SU-DHL-6 (cell line): ENCODE measurements around the gene SLC40A1.

Experiments
- H2AFZ ChIP-seq: fragments of 200-600 bp; sonication (generic); 2 replicates; pipeline ENCODE4 v1.6.1; 2014; ENCODE audit warnings: low read depth, mild to moderate bottlenecking, moderate library complexity, mixed read lengths, antibody characterized with exemption, low read length; ENCODE audit not compliant: severe bottlenecking
- H3F3A ChIP-seq: fragments of 200-600 bp; shearing (Covaris generic); 2 replicates; pipeline ENCODE4 v1.6.0; 2016; ENCODE audit warnings: antibody characterized with exemption, mild to moderate bottlenecking; ENCODE audit not compliant: insufficient read depth
- H3K27ac ChIP-seq: fragments of 200-600 bp; sonication (generic); 2 replicates; pipeline ENCODE4 v1.5.1; 2016; ENCODE audit warnings: low read depth, mild to moderate bottlenecking, low read length, moderate library complexity, mixed read lengths
- H3K27me3 ChIP-seq: fragments of 200-600 bp; sonication (generic), shearing (Covaris generic); 2 replicates; pipeline ENCODE4 v1.6.0; 2014; ENCODE audit warnings: mild to moderate bottlenecking, low read length
- H3K36me3 ChIP-seq: fragments of 200-600 bp; sonication (generic); 2 replicates; pipeline ENCODE4 v1.6.1; 2014; ENCODE audit warnings: mild to moderate bottlenecking, low read length, mixed read lengths
- H3K4me2 ChIP-seq: fragments of 300-600, 200-600 bp; shearing (Covaris generic), sonication (generic); 2 replicates; pipeline ENCODE4 v1.6.0; 2014; ENCODE audit warnings: low read length, low read depth, mild to moderate bottlenecking; ENCODE audit not compliant: poor library complexity, severe bottlenecking
- H3K4me3 ChIP-seq: fragments of 200-600 bp; sonication (generic); 2 replicates; pipeline ENCODE4 v1.5.1; 2014; ENCODE audit warnings: antibody characterized with exemption, low read length, mild to moderate bottlenecking, mixed read lengths; ENCODE audit not compliant: insufficient read depth, poor library complexity, severe bottlenecking
- H3K79me2 ChIP-seq: fragments of 200-600 bp; sonication (generic); 2 replicates; pipeline ENCODE4 v1.6.1; 2014; ENCODE audit warnings: mild to moderate bottlenecking, low read length, moderate library complexity; ENCODE audit not compliant: insufficient read depth
- H3K9ac ChIP-seq: fragments of 200-600 bp; sonication (generic); 2 replicates; pipeline ENCODE4 v1.7.0; 2014; ENCODE audit warnings: mild to moderate bottlenecking, low read length
- H3K9me2 ChIP-seq: fragments of 200-600 bp; sonication (generic); replicated peaks from 2 replicates; pipeline ENCODE4 v1.6.1; 2014; ENCODE audit warnings: low read length; ENCODE audit not compliant: insufficient read depth
- H3K9me3 ChIP-seq: fragments of 200-600 bp; sonication (generic); 2 replicates; pipeline ENCODE4 v1.6.1; 2014; ENCODE audit warnings: low read length, mixed read lengths; ENCODE audit not compliant: insufficient read depth
- H4K20me1 ChIP-seq: fragments of 200-600 bp; sonication (generic); 2 replicates; pipeline ENCODE4 v1.6.1; 2014; ENCODE audit warnings: low read depth, mild to moderate bottlenecking, antibody characterized with exemption, low read length, moderate library complexity, mixed read lengths
- CTCF ChIP-seq: fragments of 200-600 bp; sonication (generic); IDR thresholded peaks from one replicate; pipeline ENCODE4 v1.5.1; 2017; ENCODE audit warnings: antibody characterized with exemption, mild to moderate bottlenecking, low read length, moderate library complexity; ENCODE audit not compliant: insufficient read depth, poor library complexity, severe bottlenecking
- EZH2phosphoT487 ChIP-seq: fragments of 200-600 bp; sonication (generic), shearing (Covaris generic); conservative IDR thresholded peaks from 2 replicates; pipeline ENCODE4 v1.6.1; 2018; ENCODE audit warnings: mild to moderate bottlenecking, antibody characterized with exemption, low read length, moderate library complexity, mixed read lengths

Gene SLC40A1

GRCh38 chr2:189579585-189580186 lies 900 bp downstream of the SLC40A1 start:
- no peak overlapping the region for H3K4me3 ChIP-seq
- no peaks in the 10 kb centered on the region for H3F3A ChIP-seq
- 0 out of 2 replicates have a peak, but pooled peaks cover 2% of the 10 kb centered on the region for H3K27me3 ChIP-seq
- H3K9me3 ChIP-seq = no peaks in the 10 kb centered on the region
- no peaks in the 10 kb centered on the region for H3K36me3 ChIP-seq
- H3K4me2 ChIP-seq = no peak overlapping the region
- no peak overlapping the region for H3K9ac ChIP-seq
- H3K79me2 ChIP-seq = no peaks in the 10 kb centered on the region
- no peaks in the 10 kb centered on the region for H3K9me2 ChIP-seq
- TF ChIP-seq EZH2phosphoT487 (no peak), CTCF (no peak)
- H3K27ac ChIP-seq = no peak overlapping the region
- H4K20me1 ChIP-seq = no peaks in the 10 kb centered on the region
- H2AFZ ChIP-seq = no peak overlapping the region

GRCh38 chr2:189578272-189578950 lies 2.2 kb downstream of the SLC40A1 start:
- H3K36me3 ChIP-seq = no peaks in the 10 kb centered on the region
- no peaks in the 10 kb centered on the region for H3K79me2 ChIP-seq
- no peak overlapping the region for H3K4me2 ChIP-seq
- no peaks in the 10 kb centered on the region for H3F3A ChIP-seq
- no peak overlapping the region for H2AFZ ChIP-seq
- no peaks in the 10 kb centered on the region for H3K9me3 ChIP-seq
- no peak overlapping the region for H3K9ac ChIP-seq
- no peaks in the 10 kb centered on the region for H3K9me2 ChIP-seq
- no peaks in the 10 kb centered on the region for H4K20me1 ChIP-seq
- no peak for TF ChIP-seq CTCF
- TF ChIP-seq EZH2phosphoT487 = no peak
- H3K27ac ChIP-seq = no peak overlapping the region
- H3K27me3 ChIP-seq = 0 out of 2 replicates have a peak, but pooled peaks cover 2% of the 10 kb centered on the region
- no peak overlapping the region for H3K4me3 ChIP-seq

- Histone ChIP-seq H3K9ac (no peak overlapping the region), H3K4me3 (no peak overlapping the region), H3F3A (no peaks in the 10 kb centered on the region), H3K4me2 (no peak overlapping the region), H3K27me3 (0 out of 2 replicates have a peak, but pooled peaks cover 2% of the 10 kb centered on the region), H3K79me2 (no peaks in the 10 kb centered on the region), H3K9me3 (no peaks in the 10 kb centered on the region), H2AFZ (no peak overlapping the region), H3K36me3 (no peaks in the 10 kb centered on the region), H4K20me1 (no peaks in the 10 kb centered on the region), H3K27ac (no peak overlapping the region), H3K9me2 (no peaks in the 10 kb centered on the region)
- no peak for TF ChIP-seq EZH2phosphoT487
- no peak for TF ChIP-seq CTCF
Observed at GRCh38 chr2:189577121-189577520, 3.5 kb downstream of the SLC40A1 start.
